Measurements from ENCODE around the gene IFIT1B. TPM values are rescaled to one million over a fixed set of nuclear protein-coding genes. Genes with fewer than 3 reads are reported as not detected.

The IFIT1B gene
- total and polyA plus RNA-seq, 10 of the 15 experiments (the other 5 are each of a cell fraction or from before 2014, with no cell fraction given) = 0.04 TPM; not detected in 9

DNA sequence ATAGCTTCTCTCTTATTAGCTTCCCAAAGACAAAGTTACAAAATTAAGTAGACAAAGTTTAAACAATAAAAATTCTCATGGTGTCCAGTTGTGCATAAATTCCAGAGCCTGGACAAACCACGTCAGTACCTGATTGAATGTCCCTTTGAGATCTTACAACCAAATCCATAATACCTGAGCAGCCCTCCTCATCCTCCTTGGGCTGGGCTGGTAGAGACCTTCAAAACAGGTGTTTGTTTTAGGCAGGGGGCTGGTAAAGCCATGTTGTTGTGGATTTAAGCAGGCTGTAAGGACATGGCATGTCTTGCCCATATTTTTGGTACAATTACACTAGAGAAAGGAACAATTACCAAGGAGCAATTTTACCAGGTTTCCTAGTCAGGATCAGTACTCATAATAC is 38.6 kb downstream of the IFIT1B start:
- in situ Hi-C loops (cut with MboI) (no loop called here), intact Hi-C loops (cut with micrococcal nuclease; ENCODE audit: unreplicated experiment) (loop anchor here (5.0 to 10.0 kb wide), 2 partner anchors 226 to 532 kb away; partner anchors contain the start of gene STAMBPL1)
- peaks cover 0 to 20% of the 10 kb centered on the region in 2 experiments for H3K36me3 ChIP-seq (ENCODE audit: control insufficient read depth in 2 of 2, insufficient read depth in 2 of 2, low read length in 1 of 2)
- no peak overlapping the region for H2AFZ ChIP-seq (ENCODE audit: control insufficient read depth, low read depth, low read length)
- H3K4me1 ChIP-seq (ENCODE audit: control insufficient read depth, insufficient read depth, low read length) = no peaks in the 10 kb centered on the region
- no peaks in the 10 kb centered on the region for H4K20me1 ChIP-seq (ENCODE audit: control insufficient read depth, insufficient read depth)
- H3K27ac ChIP-seq (ENCODE audit: control insufficient read depth, insufficient read depth) = no peak overlapping the region
- ChIA-PET RAD21 (ENCODE audit: unreplicated experiment) (interaction anchor here (0.5 to 2.0 kb wide), 2 partner anchors 120 to 285 kb away, joined by 4 to 6 read pairs; partner anchors contain the start of gene KIF20B), POLR2A (no interaction called here), CTCF (interaction anchor here (1.1 to 1.4 kb wide), 6 partner anchors 20 to 178 kb away, joined by 3 to 7 read pairs (median 3); no protein-coding TSS in a partner anchor), SMC1A (ENCODE audit: uncharacterized antibody, unreplicated experiment) (interaction anchor here (0.9 to 3.1 kb wide), 5 partner anchors 14 to 170 kb away, joined by 3 to 32 read pairs (median 4); no protein-coding TSS in a partner anchor)
- H3K9me3 ChIP-seq (replicated peaks; ENCODE audit: control insufficient read depth, insufficient read depth, low read length) = peaks cover 3% of the 10 kb centered on the region; the same call in 2 of the 3 replicates
- H3K27me3 ChIP-seq (replicated peaks in 1 of 2; ENCODE audit: control insufficient read depth in 2 of 2, insufficient read depth in 2 of 2, low read length in 1 of 2) = no peaks in the 10 kb centered on the region
- peak overlapping the region; percentile 79 for H3K4me3 ChIP-seq
- no TSS peak for BruUV-seq (replicated peaks)
- H3K4me2 ChIP-seq (ENCODE audit: control insufficient read depth, insufficient read depth) = peak overlapping the region; percentile 86
- ATAC-seq (no peak), DNase-seq (ENCODE audit: low read depth, low spot score) (no peak), FAIRE-seq (no peak)
- 0 out of 2 replicates have a peak overlapping the region, but pooled peaks have one; percentile 33 for H3K9ac ChIP-seq (ENCODE audit: control insufficient read depth, insufficient read depth, low read length)
- peaks cover 60% of the 10 kb centered on the region for H3K79me2 ChIP-seq (ENCODE audit: control insufficient read depth, insufficient read depth, low read length)
- 94% methylated on average over 1 of the region's 1 CpG for WGBS (ENCODE audit: insufficient coverage, insufficient replicate concordance, low lambda C conversion rate, missing lambda C conversion rate)
- no peak for TF ChIP-seq SMAD1 (IDR thresholded peaks at IDR 0.05; ENCODE audit: low read depth, partially characterized antibody)
- TF ChIP-seq, protein P1, sequence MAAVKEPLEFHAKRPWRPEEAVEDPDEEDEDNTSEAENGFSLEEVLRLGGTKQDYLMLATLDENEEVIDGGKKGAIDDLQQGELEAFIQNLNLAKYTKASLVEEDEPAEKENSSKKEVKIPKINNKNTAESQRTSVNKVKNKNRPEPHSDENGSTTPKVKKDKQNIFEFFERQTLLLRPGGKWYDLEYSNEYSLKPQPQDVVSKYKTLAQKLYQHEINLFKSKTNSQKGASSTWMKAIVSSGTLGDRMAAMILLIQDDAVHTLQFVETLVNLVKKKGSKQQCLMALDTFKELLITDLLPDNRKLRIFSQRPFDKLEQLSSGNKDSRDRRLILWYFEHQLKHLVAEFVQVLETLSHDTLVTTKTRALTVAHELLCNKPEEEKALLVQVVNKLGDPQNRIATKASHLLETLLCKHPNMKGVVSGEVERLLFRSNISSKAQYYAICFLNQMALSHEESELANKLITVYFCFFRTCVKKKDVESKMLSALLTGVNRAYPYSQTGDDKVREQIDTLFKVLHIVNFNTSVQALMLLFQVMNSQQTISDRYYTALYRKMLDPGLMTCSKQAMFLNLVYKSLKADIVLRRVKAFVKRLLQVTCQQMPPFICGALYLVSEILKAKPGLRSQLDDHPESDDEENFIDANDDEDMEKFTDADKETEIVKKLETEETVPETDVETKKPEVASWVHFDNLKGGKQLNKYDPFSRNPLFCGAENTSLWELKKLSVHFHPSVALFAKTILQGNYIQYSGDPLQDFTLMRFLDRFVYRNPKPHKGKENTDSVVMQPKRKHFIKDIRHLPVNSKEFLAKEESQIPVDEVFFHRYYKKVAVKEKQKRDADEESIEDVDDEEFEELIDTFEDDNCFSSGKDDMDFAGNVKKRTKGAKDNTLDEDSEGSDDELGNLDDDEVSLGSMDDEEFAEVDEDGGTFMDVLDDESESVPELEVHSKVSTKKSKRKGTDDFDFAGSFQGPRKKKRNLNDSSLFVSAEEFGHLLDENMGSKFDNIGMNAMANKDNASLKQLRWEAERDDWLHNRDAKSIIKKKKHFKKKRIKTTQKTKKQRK (IDR thresholded peaks at IDR 0.05; ENCODE audit: low read depth, low read length) = no peak
- TF ChIP-seq, protein P2, sequence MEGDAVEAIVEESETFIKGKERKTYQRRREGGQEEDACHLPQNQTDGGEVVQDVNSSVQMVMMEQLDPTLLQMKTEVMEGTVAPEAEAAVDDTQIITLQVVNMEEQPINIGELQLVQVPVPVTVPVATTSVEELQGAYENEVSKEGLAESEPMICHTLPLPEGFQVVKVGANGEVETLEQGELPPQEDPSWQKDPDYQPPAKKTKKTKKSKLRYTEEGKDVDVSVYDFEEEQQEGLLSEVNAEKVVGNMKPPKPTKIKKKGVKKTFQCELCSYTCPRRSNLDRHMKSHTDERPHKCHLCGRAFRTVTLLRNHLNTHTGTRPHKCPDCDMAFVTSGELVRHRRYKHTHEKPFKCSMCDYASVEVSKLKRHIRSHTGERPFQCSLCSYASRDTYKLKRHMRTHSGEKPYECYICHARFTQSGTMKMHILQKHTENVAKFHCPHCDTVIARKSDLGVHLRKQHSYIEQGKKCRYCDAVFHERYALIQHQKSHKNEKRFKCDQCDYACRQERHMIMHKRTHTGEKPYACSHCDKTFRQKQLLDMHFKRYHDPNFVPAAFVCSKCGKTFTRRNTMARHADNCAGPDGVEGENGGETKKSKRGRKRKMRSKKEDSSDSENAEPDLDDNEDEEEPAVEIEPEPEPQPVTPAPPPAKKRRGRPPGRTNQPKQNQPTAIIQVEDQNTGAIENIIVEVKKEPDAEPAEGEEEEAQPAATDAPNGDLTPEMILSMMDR (IDR thresholded peaks at IDR 0.05 in 2 of 3, conservative IDR thresholded peaks at IDR 0.05 in 1 of 3; ENCODE audit: control insufficient read depth in 2 of 3, extremely low read depth in 1 of 3, insufficient read depth in 1 of 3, low read depth in 3 of 3, low read length in 3 of 3) = no peak
- TF ChIP-seq, protein P3, sequence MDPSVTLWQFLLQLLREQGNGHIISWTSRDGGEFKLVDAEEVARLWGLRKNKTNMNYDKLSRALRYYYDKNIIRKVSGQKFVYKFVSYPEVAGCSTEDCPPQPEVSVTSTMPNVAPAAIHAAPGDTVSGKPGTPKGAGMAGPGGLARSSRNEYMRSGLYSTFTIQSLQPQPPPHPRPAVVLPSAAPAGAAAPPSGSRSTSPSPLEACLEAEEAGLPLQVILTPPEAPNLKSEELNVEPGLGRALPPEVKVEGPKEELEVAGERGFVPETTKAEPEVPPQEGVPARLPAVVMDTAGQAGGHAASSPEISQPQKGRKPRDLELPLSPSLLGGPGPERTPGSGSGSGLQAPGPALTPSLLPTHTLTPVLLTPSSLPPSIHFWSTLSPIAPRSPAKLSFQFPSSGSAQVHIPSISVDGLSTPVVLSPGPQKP (IDR thresholded peaks at IDR 0.05; ENCODE audit: low read depth, low read length) = no peak
- no peak for TF ChIP-seq NR2C2 (IDR thresholded peaks at IDR 0.05; ENCODE audit: borderline replicate concordance, control insufficient read depth, insufficient read length, low read depth)
- no peak for TF ChIP-seq IKZF1 (conservative IDR thresholded peaks at IDR 0.05)
- no peak for TF ChIP-seq ZNF274 (IDR thresholded peaks at IDR 0.05; ENCODE audit: insufficient read depth, insufficient read length)
- TF ChIP-seq CHD2 (IDR thresholded peaks at IDR 0.05; ENCODE audit: borderline replicate concordance, low read depth, low read length) = no peak
- TF ChIP-seq HCFC1 (IDR thresholded peaks at IDR 0.05; ENCODE audit: low read length) = no peak
- no peak for TF ChIP-seq SREBF1 (IDR thresholded peaks at IDR 0.05; ENCODE audit: low read length)
- TF ChIP-seq IKZF2 (IDR thresholded peaks at IDR 0.05) = no peak
- TF ChIP-seq RBBP5 (conservative IDR thresholded peaks at IDR 0.05) = no peak
- no peak for TF ChIP-seq ZNF24 (IDR thresholded peaks at IDR 0.05)
- TF ChIP-seq FOXM1 (IDR thresholded peaks at IDR 0.05; ENCODE audit: low read depth, low read length) = no peak
- TF ChIP-seq TAF1 (IDR thresholded peaks at IDR 0.05; ENCODE audit: borderline replicate concordance, low read depth, low read length) = no peak
